Right atrium auricular region (tissue), 2 donors: ENCODE data around the gene B3GNT5. TPM values are rescaled to one million over a fixed set of nuclear protein-coding genes. Genes with fewer than 3 reads are reported as not detected.

Experiments used
- DNase-seq: peaks from one replicate; pipeline ENCODE4 v3.0.0-alpha.2; 2019; ENCODE audit warnings: low spot score
- H3K27ac ChIP-seq, 2 donors: fragments of 200-600 bp; sonication (generic); 1 replicate in 1 of 2; 2 replicates in 1 of 2; pipeline ENCODE4 v1.5.1; 2016 to 2019
- H3K27me3 ChIP-seq, 2 donors: fragments of 200-600 bp; sonication (generic); one replicate each; pipeline versions ENCODE4 v1.5.1 to v1.6.0; 2017 to 2019
- H3K36me3 ChIP-seq: fragments of 200-600 bp; sonication (generic); one replicate; pipeline ENCODE4 v1.5.1; 2016
- H3K4me1 ChIP-seq, 2 donors: fragments of 200-600 bp; sonication (generic); one replicate each; pipeline versions ENCODE4 v1.5.1 to v1.6.0; 2017 to 2019
- H3K4me3 ChIP-seq, 2 donors: fragments of 200-600 bp; sonication (generic); 1 replicate in 1 of 2; 2 replicates in 1 of 2; pipeline ENCODE4 v1.5.1; 2017 to 2019; ENCODE audit warnings: mild to moderate bottlenecking in 1 of 2, moderate library complexity in 1 of 2
- H3K9me3 ChIP-seq, 2 donors: fragments of 200-600 bp; sonication (generic); one replicate each; pipeline ENCODE4 v1.5.1; 2019
- total RNA-seq, 2 donors: library from RNA; depleted of rRNA; stranded (reverse); fragments of >200 nt; gene quantifications; one replicate each; pipeline ENCODE4 v1.1.0, GENCODE V29; 2016
- TF ChIP-seq, protein P1 (sequence below), 2 donors: fragments of 200-600 bp; sonication (generic); IDR thresholded peaks; one replicate each; pipeline ENCODE4 v1.5.1; 2019; ENCODE audit warnings: antibody characterized with exemption in 2 of 2

The B3GNT5 gene
- total RNA-seq, 2 donors from 2014 or later, result 1.7 to 2.0 TPM

DNA sequence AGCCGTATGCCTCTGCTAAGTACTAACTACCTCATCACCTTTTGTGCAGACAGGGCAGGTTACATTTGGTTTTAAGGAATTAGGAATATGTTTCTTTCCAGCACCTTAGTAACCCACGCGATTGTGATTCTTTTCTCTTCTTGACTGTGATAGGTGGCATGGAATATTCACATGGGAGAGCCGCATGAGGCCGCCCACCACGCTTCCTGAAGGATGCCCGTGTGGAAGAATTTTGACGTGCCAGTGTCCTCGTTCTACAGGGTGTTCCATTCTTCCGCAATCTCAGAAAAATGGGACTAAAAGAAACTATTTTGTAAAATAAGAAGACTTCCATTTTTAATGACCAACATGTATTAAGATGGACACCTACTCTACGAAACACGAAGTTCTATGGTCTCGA lies 16.3 kb downstream of the B3GNT5 start:
- DNase-seq, result no peak
- Histone ChIP-seq H3K4me3 (no peak overlapping the region), H3K4me1 (peaks cover 0 to 15% of the 10 kb centered on the region in 2 donors)

DNA sequence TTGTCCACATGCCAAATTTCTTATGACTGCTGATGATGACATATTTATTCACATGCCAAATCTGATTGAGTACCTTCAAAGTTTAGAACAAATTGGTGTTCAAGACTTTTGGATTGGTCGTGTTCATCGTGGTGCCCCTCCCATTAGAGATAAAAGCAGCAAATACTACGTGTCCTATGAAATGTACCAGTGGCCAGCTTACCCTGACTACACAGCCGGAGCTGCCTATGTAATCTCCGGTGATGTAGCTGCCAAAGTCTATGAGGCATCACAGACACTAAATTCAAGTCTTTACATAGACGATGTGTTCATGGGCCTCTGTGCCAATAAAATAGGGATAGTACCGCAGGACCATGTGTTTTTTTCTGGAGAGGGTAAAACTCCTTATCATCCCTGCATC lies 17.3 kb downstream of the B3GNT5 start:
- Histone ChIP-seq H3K36me3 (peaks cover 8% of the 10 kb centered on the region), H3K27me3 (no peaks in the 10 kb centered on the region), H3K9me3 (no peaks in the 10 kb centered on the region), H3K4me1 (peaks cover 0 to 9% of the 10 kb centered on the region in 2 donors), H3K27ac (no peak overlapping the region), H3K4me3 (no peak overlapping the region)
- DNase-seq, result no peak
- TF ChIP-seq, protein P1, sequence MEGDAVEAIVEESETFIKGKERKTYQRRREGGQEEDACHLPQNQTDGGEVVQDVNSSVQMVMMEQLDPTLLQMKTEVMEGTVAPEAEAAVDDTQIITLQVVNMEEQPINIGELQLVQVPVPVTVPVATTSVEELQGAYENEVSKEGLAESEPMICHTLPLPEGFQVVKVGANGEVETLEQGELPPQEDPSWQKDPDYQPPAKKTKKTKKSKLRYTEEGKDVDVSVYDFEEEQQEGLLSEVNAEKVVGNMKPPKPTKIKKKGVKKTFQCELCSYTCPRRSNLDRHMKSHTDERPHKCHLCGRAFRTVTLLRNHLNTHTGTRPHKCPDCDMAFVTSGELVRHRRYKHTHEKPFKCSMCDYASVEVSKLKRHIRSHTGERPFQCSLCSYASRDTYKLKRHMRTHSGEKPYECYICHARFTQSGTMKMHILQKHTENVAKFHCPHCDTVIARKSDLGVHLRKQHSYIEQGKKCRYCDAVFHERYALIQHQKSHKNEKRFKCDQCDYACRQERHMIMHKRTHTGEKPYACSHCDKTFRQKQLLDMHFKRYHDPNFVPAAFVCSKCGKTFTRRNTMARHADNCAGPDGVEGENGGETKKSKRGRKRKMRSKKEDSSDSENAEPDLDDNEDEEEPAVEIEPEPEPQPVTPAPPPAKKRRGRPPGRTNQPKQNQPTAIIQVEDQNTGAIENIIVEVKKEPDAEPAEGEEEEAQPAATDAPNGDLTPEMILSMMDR (IDR thresholded peaks at IDR 0.05), result no peak

More for the DNA sequence above, 16.3 kb downstream of the B3GNT5 start:
- H3K27ac ChIP-seq, result no peak overlapping the region
- H3K9me3 ChIP-seq, result no peaks in the 10 kb centered on the region
- TF ChIP-seq, protein P1 (IDR thresholded peaks at IDR 0.05), result no peak
- no peaks in the 10 kb centered on the region for H3K27me3 ChIP-seq
- peaks cover 8% of the 10 kb centered on the region for H3K36me3 ChIP-seq

DNA sequence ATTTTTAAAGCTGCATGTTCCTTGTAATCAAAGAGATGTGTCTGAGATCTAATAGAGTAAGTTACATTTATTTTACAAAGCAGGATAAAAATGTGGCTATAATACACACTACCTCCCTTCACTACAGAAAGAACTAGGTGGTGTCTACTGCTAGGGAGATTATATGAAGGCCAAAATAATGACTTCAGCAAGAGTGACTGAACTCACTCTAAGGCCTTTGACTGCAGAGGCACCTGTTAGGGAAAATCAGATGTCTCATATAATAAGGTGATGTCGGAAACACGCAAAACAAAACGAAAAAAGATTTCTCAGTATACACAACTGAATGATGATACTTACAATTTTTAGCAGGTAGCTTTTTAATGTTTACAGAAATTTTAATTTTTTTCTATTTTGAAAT lies 19.1 kb downstream of the B3GNT5 start:
- no peaks in the 10 kb centered on the region for H3K27me3 ChIP-seq
- no peak overlapping the region for H3K27ac ChIP-seq
- H3K4me1 ChIP-seq, result peaks cover 0 to 7% of the 10 kb centered on the region in 2 donors
- H3K9me3 ChIP-seq, result no peaks in the 10 kb centered on the region
- peaks cover 8% of the 10 kb centered on the region for H3K36me3 ChIP-seq
- DNase-seq, result no peak
- no peak overlapping the region for H3K4me3 ChIP-seq
- TF ChIP-seq, protein P1 (IDR thresholded peaks at IDR 0.05), result no peak

DNA sequence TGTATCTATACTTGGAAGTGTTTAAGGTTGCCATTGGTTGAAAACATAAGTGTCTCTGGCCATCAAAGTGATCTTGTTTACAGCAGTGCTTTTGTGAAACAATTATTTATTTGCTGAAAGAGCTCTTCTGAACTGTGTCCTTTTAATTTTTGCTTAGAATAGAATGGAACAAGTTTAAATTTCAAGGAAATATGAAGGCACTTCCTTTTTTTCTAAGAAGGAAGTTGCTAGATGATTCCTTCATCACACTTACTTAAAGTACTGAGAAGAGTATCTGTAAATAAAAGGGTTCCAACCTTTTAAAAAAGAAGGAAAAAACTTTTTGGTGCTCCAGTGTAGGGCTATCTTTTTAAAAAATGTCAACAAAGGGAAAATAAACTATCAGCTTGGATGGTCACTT lies 19.7 kb downstream of the B3GNT5 start:
- H3K27ac ChIP-seq, result no peak overlapping the region
- H3K4me3 ChIP-seq, result no peak overlapping the region
- peaks cover 0 to 7% of the 10 kb centered on the region in 2 donors for H3K4me1 ChIP-seq
- no peaks in the 10 kb centered on the region for H3K9me3 ChIP-seq
- no peaks in the 10 kb centered on the region for H3K27me3 ChIP-seq
- TF ChIP-seq, protein P1 (IDR thresholded peaks at IDR 0.05), result no peak
- H3K36me3 ChIP-seq, result peaks cover 8% of the 10 kb centered on the region
- DNase-seq, result no peak

DNA sequence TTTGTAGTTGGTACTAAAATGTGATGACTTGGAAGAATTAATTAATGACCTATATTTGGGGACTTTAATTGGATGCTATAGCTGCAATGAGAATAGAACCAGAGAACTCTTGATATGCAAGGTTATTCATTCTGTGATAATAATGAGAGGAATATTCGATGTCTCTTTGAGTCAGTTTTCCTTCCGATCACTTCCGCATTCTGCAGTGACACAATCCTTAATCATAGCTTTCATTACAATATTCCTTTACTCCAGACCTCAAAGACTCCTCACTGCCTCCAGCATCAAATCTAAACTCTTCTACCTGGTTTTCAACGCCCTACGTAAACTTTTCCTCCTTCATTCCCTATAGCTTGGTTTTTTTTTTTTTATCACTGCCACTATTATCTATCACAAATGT lies 21.6 kb downstream of the B3GNT5 start:
- no peaks in the 10 kb centered on the region for H3K27me3 ChIP-seq
- H3K4me1 ChIP-seq, result peaks cover 0 to 7% of the 10 kb centered on the region in 2 donors
- H3K36me3 ChIP-seq, result peaks cover 8% of the 10 kb centered on the region
- DNase-seq, result no peak
- H3K9me3 ChIP-seq, result no peaks in the 10 kb centered on the region
- H3K27ac ChIP-seq, result no peak overlapping the region
- TF ChIP-seq, protein P1 (IDR thresholded peaks at IDR 0.05), result no peak
- H3K4me3 ChIP-seq, result no peak overlapping the region

DNA sequence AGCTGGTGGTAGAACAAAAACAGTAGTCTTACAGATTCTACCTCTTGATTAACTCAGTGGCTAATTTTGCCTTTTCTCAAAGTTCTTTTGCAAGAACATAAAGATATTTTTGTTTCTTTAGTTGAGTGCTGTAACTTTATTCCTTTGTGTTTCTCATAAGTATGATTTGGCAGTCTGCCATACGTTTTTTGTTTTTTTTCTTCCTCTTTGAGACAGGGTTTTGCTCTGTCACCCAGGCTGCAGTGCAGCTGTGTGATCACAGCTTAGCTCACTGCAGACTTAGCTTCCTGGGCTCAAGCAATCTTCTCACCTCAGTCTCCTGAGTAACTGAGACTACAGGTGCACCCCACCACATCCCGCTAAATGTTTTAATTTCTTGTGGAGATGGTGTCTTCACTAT lies 22.4 kb downstream of the B3GNT5 start:
- TF ChIP-seq, protein P1 (IDR thresholded peaks at IDR 0.05), result no peak
- Histone ChIP-seq H3K4me1 (peaks cover 0 to 7% of the 10 kb centered on the region in 2 donors), H3K27me3 (no peaks in the 10 kb centered on the region), H3K27ac (no peak overlapping the region), H3K9me3 (no peaks in the 10 kb centered on the region), H3K4me3 (no peak overlapping the region), H3K36me3 (peaks cover 4% of the 10 kb centered on the region)
- DNase-seq, result no peak
